ENCODE measurements around the gene GTF3C2. TPM values are rescaled to one million over a fixed set of nuclear protein-coding genes. Genes with fewer than 3 reads are reported as not detected.

GTF3C2 gene
- total and polyA plus RNA-seq, 9 of the 15 experiments (the other 6 are each of a cell fraction or from before 2014, with no cell fraction given) = 35.5 to 96.8 (median 53.0) TPM

DNA sequence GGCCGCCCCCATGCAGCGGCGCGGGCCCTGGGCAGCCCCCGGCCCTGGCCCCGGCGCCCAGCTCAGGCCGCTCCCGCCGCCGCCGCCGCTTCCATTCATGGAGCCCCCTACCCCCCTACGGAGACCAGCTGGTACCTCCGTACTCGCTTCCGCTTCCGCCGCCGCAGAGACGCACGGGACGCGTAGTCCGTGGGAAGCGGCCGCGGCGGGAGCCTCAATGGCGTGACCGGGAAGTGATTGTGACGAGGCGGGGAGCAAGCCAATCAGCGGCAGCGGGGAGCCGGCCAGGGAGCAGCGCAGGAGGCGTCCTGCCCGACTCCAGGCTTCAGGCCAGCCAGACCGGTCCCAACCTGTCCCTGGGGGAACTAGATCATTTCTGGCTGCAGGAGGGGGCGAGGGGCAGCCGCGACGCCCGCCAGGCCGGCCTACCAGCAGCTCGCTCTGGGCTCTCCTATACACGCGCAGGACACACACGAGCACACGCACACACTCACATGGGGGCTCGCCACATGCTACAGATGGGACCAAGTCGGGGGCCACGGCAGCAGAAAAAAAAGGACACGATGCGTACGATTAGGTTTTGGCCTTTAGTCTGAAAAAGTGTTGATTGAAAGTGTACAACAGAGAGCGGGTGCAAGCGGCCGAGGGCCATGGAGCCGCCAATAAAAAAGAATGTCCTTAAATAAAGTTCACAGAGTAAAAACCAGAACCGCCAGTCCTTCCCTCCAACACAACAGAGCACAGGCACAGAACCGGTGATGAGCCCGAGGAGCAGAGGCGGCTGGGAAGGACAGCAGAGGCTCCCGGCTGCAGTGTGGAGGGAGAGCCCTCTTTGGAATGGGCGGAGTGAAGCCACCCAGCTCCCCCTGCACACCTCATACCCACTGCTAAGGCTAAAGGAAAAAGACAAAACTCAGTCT, 24.3 kb upstream of the GTF3C2 start, which contains the start of gene ZNF513 (continued):
- peak; percentile 18; the same call in 1 of the 2 replicates for TF ChIP-seq ELF2 (CRISPR knock-in tag; IDR thresholded peaks at IDR 0.05)
- TF ChIP-seq HOXB6 (CRISPR knock-in tag; IDR thresholded peaks at IDR 0.05; ENCODE audit: borderline replicate concordance) = no peak
- no peak for TF ChIP-seq ZNF121 (CRISPR knock-in tag; conservative IDR thresholded peaks at IDR 0.05)
- no peak for TF ChIP-seq ZNF354B (CRISPR knock-in tag; IDR thresholded peaks at IDR 0.05)
- no peak for TF ChIP-seq GATAD2A (IDR thresholded peaks at IDR 0.05)
- TF ChIP-seq, protein P1, sequence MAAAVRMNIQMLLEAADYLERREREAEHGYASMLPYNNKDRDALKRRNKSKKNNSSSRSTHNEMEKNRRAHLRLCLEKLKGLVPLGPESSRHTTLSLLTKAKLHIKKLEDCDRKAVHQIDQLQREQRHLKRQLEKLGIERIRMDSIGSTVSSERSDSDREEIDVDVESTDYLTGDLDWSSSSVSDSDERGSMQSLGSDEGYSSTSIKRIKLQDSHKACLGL (CRISPR knock-in tag; IDR thresholded peaks at IDR 0.05; ENCODE audit: borderline replicate concordance, poor library complexity, severe bottlenecking) = no peak
- TF ChIP-seq, protein P2, sequence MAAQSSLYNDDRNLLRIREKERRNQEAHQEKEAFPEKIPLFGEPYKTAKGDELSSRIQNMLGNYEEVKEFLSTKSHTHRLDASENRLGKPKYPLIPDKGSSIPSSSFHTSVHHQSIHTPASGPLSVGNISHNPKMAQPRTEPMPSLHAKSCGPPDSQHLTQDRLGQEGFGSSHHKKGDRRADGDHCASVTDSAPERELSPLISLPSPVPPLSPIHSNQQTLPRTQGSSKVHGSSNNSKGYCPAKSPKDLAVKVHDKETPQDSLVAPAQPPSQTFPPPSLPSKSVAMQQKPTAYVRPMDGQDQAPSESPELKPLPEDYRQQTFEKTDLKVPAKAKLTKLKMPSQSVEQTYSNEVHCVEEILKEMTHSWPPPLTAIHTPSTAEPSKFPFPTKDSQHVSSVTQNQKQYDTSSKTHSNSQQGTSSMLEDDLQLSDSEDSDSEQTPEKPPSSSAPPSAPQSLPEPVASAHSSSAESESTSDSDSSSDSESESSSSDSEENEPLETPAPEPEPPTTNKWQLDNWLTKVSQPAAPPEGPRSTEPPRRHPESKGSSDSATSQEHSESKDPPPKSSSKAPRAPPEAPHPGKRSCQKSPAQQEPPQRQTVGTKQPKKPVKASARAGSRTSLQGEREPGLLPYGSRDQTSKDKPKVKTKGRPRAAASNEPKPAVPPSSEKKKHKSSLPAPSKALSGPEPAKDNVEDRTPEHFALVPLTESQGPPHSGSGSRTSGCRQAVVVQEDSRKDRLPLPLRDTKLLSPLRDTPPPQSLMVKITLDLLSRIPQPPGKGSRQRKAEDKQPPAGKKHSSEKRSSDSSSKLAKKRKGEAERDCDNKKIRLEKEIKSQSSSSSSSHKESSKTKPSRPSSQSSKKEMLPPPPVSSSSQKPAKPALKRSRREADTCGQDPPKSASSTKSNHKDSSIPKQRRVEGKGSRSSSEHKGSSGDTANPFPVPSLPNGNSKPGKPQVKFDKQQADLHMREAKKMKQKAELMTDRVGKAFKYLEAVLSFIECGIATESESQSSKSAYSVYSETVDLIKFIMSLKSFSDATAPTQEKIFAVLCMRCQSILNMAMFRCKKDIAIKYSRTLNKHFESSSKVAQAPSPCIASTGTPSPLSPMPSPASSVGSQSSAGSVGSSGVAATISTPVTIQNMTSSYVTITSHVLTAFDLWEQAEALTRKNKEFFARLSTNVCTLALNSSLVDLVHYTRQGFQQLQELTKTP (IDR thresholded peaks at IDR 0.05; ENCODE audit: low read depth in 1 of 2, partially characterized antibody in 2 of 2) = no peak
- no peak for TF ChIP-seq NFATC3 (IDR thresholded peaks at IDR 0.05)
- TF ChIP-seq, protein P3, sequence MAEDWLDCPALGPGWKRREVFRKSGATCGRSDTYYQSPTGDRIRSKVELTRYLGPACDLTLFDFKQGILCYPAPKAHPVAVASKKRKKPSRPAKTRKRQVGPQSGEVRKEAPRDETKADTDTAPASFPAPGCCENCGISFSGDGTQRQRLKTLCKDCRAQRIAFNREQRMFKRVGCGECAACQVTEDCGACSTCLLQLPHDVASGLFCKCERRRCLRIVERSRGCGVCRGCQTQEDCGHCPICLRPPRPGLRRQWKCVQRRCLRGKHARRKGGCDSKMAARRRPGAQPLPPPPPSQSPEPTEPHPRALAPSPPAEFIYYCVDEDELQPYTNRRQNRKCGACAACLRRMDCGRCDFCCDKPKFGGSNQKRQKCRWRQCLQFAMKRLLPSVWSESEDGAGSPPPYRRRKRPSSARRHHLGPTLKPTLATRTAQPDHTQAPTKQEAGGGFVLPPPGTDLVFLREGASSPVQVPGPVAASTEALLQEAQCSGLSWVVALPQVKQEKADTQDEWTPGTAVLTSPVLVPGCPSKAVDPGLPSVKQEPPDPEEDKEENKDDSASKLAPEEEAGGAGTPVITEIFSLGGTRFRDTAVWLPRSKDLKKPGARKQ (CRISPR knock-in tag; IDR thresholded peaks at IDR 0.05) = peak; percentile 82; the same call in 1 of the 2 replicates
- no peak for TF ChIP-seq ZFP30 (CRISPR knock-in tag; IDR thresholded peaks at IDR 0.05; ENCODE audit: borderline replicate concordance)
- no peak for TF ChIP-seq ZFP1 (CRISPR knock-in tag; IDR thresholded peaks at IDR 0.05)
- no peak for TF ChIP-seq CEBPG (CRISPR knock-in tag; IDR thresholded peaks at IDR 0.05)
- no peak for TF ChIP-seq CEBPG (tag; conservative IDR thresholded peaks at IDR 0.05 in 1 of 2, IDR thresholded peaks at IDR 0.05 in 1 of 2)
- TF ChIP-seq ZNF75A (CRISPR knock-in tag; IDR thresholded peaks at IDR 0.05) = no peak
- TF ChIP-seq ZNF140 (CRISPR knock-in tag; IDR thresholded peaks at IDR 0.05) = no peak
- no peak for TF ChIP-seq XRCC3 (IDR thresholded peaks at IDR 0.05)
- TF ChIP-seq CBFA2T2 (conservative IDR thresholded peaks at IDR 0.05) = no peak
- TF ChIP-seq, protein P4, sequence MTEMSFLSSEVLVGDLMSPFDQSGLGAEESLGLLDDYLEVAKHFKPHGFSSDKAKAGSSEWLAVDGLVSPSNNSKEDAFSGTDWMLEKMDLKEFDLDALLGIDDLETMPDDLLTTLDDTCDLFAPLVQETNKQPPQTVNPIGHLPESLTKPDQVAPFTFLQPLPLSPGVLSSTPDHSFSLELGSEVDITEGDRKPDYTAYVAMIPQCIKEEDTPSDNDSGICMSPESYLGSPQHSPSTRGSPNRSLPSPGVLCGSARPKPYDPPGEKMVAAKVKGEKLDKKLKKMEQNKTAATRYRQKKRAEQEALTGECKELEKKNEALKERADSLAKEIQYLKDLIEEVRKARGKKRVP (CRISPR knock-in tag; IDR thresholded peaks at IDR 0.05) = peak; percentile 53
- TF ChIP-seq TEAD2 (tag; IDR thresholded peaks at IDR 0.05) = no peak
- no peak for TF ChIP-seq COPS2 (conservative IDR thresholded peaks at IDR 0.05)
- TF ChIP-seq CC2D1A (IDR thresholded peaks at IDR 0.05) = no peak
- TF ChIP-seq PHTF2 (CRISPR knock-in tag; IDR thresholded peaks at IDR 0.05) = no peak
- TF ChIP-seq MEIS2 (IDR thresholded peaks at IDR 0.05; ENCODE audit: partially characterized antibody) = no peak
